Measurements from ENCODE around the gene GALNT10.

- TF ChIP-seq, protein P1, sequence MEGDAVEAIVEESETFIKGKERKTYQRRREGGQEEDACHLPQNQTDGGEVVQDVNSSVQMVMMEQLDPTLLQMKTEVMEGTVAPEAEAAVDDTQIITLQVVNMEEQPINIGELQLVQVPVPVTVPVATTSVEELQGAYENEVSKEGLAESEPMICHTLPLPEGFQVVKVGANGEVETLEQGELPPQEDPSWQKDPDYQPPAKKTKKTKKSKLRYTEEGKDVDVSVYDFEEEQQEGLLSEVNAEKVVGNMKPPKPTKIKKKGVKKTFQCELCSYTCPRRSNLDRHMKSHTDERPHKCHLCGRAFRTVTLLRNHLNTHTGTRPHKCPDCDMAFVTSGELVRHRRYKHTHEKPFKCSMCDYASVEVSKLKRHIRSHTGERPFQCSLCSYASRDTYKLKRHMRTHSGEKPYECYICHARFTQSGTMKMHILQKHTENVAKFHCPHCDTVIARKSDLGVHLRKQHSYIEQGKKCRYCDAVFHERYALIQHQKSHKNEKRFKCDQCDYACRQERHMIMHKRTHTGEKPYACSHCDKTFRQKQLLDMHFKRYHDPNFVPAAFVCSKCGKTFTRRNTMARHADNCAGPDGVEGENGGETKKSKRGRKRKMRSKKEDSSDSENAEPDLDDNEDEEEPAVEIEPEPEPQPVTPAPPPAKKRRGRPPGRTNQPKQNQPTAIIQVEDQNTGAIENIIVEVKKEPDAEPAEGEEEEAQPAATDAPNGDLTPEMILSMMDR (IDR thresholded peaks at IDR 0.05; ENCODE audit: low read depth, low read length, poor library complexity, severe bottlenecking), result no peak
- TF ChIP-seq EZH2phosphoT487 (IDR thresholded peaks at IDR 0.05; ENCODE audit: borderline replicate concordance, low read length), result no peak
Observed at GRCh38 chr5:154401355-154401754, 210.8 kb downstream of the GALNT10 start.
